Tibial artery (tissue), 4 donors: ENCODE data around the gene PRRG2.
"Not testable (repeated sequence)": the region's sequence is repeated elsewhere in the genome, so short reads cannot be mapped to it uniquely, and the experiment has no call there.

Source experiments
- DNase-seq, 2 donors: peaks; one replicate each; pipeline ENCODE4 v3.0.0-alpha.2; 2019
- H3K27ac ChIP-seq, 2 donors: fragments of 200-600 bp; sonication (generic) in 1 of 2; 1 replicate in 1 of 2; 2 replicates in 1 of 2; pipeline ENCODE4 v1.5.1; 2018 to 2019; ENCODE audit warnings: mild to moderate bottlenecking in 1 of 2
- H3K27me3 ChIP-seq, 2 donors: fragments of 200-600 bp; sonication (generic) in 1 of 2; one replicate each; pipeline versions ENCODE4 v1.5.1 to v1.6.0; 2016 to 2019
- H3K36me3 ChIP-seq, 3 donors: fragments of 200-600 bp; sonication (generic) in 2 of 3; one replicate each; pipeline ENCODE4 v1.5.1; 2016 to 2019; ENCODE audit warnings: mild to moderate bottlenecking in 2 of 3
- H3K4me1 ChIP-seq, 4 donors: fragments of 200-600 bp; sonication (generic) in 2 of 4; 1 replicate in 3 of 4; 2 replicates in 1 of 4; pipeline ENCODE4 v1.5.1; 2016 to 2019
- H3K4me3 ChIP-seq, 2 donors: fragments of 200-600 bp; sonication (generic) in 1 of 2; 1 replicate in 1 of 2; 2 replicates in 1 of 2; pipeline ENCODE4 v1.5.1; 2018 to 2019; ENCODE audit warnings: mild to moderate bottlenecking in 2 of 2
- H3K9me3 ChIP-seq, 3 donors: fragments of 200-600 bp; sonication (generic) in 1 of 3; one replicate each; pipeline ENCODE4 v1.5.1; 2016 to 2019
- intact Hi-C: fragments of 100-400 bp; cut with DNase I; formaldehyde crosslinking; loops from one replicate; pipeline ENCODE4 v1.15.0; 2023; ENCODE audit warnings: low total_unique reads
- TF ChIP-seq, protein P1 (sequence below), 2 experiments: fragments of 200-600 bp in 1 of 2; fragments of 450-650 bp in 1 of 2; IDR thresholded peaks; one replicate each; pipeline ENCODE4 v1.5.1; 2017 to 2019; ENCODE audit warnings: antibody characterized with exemption in 2 of 2, mild to moderate bottlenecking in 1 of 2, moderate library complexity in 1 of 2

Gene PRRG2

DNA sequence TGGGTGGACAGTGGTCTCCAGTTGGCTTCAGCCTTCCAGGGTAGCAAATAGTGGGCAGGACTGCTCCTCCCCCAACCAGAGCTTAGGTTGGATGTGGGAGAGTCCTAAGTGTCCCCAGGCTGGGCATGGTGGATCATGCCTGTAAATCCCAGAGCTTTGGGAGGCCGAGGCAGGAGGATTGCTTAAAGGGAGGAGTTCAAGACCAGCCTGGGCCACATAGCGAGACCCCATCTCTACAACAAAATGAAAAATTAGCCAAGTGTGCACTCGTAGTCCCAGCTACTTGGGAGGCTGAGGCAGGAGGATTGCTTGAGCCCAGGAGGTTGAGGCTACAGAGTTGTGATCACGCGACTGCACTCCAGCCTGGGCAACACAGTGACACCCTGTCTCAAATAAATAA is 51.5 kb downstream of the PRRG2 start:
- H3K9me3 ChIP-seq = no peaks in the 10 kb centered on the region
- H3K4me3 ChIP-seq = no peak overlapping the region
- peaks cover 12 to 30% (median 22%) of the 10 kb centered on the region in 3 donors for H3K36me3 ChIP-seq
- H3K27ac ChIP-seq = no peak overlapping the region
- intact Hi-C loops = no loop called here
- H3K27me3 ChIP-seq = no peaks in the 10 kb centered on the region
- H3K4me1 ChIP-seq = peaks cover 0 to 33% (median 18%) of the 10 kb centered on the region in 4 donors
- DNase-seq = no peak
- TF ChIP-seq, protein P1, sequence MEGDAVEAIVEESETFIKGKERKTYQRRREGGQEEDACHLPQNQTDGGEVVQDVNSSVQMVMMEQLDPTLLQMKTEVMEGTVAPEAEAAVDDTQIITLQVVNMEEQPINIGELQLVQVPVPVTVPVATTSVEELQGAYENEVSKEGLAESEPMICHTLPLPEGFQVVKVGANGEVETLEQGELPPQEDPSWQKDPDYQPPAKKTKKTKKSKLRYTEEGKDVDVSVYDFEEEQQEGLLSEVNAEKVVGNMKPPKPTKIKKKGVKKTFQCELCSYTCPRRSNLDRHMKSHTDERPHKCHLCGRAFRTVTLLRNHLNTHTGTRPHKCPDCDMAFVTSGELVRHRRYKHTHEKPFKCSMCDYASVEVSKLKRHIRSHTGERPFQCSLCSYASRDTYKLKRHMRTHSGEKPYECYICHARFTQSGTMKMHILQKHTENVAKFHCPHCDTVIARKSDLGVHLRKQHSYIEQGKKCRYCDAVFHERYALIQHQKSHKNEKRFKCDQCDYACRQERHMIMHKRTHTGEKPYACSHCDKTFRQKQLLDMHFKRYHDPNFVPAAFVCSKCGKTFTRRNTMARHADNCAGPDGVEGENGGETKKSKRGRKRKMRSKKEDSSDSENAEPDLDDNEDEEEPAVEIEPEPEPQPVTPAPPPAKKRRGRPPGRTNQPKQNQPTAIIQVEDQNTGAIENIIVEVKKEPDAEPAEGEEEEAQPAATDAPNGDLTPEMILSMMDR (IDR thresholded peaks at IDR 0.05) = no peak

DNA sequence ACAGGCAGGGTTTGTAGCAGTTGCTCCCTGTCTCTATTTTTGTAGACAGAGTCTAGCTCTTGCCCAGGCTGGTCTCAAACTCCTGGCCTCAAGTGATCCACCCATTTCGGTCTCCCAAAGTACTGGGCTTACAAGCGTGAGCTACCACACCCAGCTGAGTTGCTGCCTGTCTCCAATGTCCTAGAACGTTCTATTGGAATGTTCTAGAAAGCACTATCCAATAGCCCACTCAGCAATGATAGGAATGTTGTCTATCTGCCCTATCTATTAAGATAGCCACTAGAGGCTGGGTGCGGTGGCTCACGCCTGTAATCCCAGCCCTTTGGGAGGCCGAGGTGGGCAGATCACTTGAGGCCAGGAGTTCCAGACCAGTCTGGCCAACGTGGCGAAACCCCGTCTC is 52.2 kb downstream of the PRRG2 start:
- H3K9me3 ChIP-seq, H3K4me3 ChIP-seq, H3K27me3 ChIP-seq, DNase-seq, intact Hi-C loops, H3K27ac ChIP-seq: not testable (repeated sequence)
- Histone ChIP-seq H3K36me3 (peaks cover 12 to 25% (median 22%) of the 10 kb centered on the region in 3 donors), H3K4me1 (peaks cover 0 to 40% (median 20%) of the 10 kb centered on the region in 4 donors)

GRCh38 chr19:49635530-49636232 is 54.6 kb downstream of the PRRG2 start:
- Histone ChIP-seq H3K27me3 (no peaks in the 10 kb centered on the region), H3K4me1 (peaks cover 0 to 42% (median 19%) of the 10 kb centered on the region in 4 donors), H3K27ac (no peak overlapping the region), H3K4me3 (no peak overlapping the region), H3K36me3 (peaks cover 12 to 25% (median 22%) of the 10 kb centered on the region in 3 donors), H3K9me3 (no peaks in the 10 kb centered on the region)
- TF ChIP-seq, protein P1 (IDR thresholded peaks at IDR 0.05) = no peak
- intact Hi-C loops = loop anchor here (2.0 kb wide), 1 partner anchor 43 kb away; no protein-coding TSS in a partner anchor
- DNase-seq = no peak

- TF ChIP-seq, protein P1 (IDR thresholded peaks at IDR 0.05) = no peak
- Histone ChIP-seq H3K27ac (peak overlapping the region; percentile 18 to 38), H3K27me3 (no peaks in the 10 kb centered on the region), H3K4me1 (peaks cover 0 to 38% (median 18%) of the 10 kb centered on the region in 4 donors), H3K9me3 (no peaks in the 10 kb centered on the region), H3K36me3 (peaks cover 12 to 25% (median 22%) of the 10 kb centered on the region in 3 donors), H3K4me3 (no peak overlapping the region)
- no peak for DNase-seq
- intact Hi-C loops = loop anchor here (2.0 kb wide), 1 partner anchor 44 kb away; no protein-coding TSS in a partner anchor
These were observed 55.3 kb downstream of the PRRG2 start for GRCh38 chr19:49636233-49636932.

- Histone ChIP-seq H3K4me3 (peak overlapping the region; percentile 92 to 99), H3K9me3 (no peaks in the 10 kb centered on the region), H3K27me3 (no peaks in the 10 kb centered on the region), H3K36me3 (peaks cover 12 to 25% (median 22%) of the 10 kb centered on the region in 3 donors), H3K27ac (peak overlapping the region; percentile 93 to 97), H3K4me1 (peaks cover 0 to 44% (median 22%) of the 10 kb centered on the region in 4 donors)
- intact Hi-C loops = loop anchor here (2.0 kb wide), 1 partner anchor 45 kb away; no protein-coding TSS in a partner anchor
- peak; percentile 94 to 98 for DNase-seq
- TF ChIP-seq, protein P1 (IDR thresholded peaks at IDR 0.05) = no peak
These were observed 57.0 kb downstream of the PRRG2 start for GRCh38 chr19:49637821-49638738.
